K562 (cell line): ENCODE data around the gene CLCN1. TPM values are rescaled to one million over a fixed set of nuclear protein-coding genes. Genes with fewer than 3 reads are reported as not detected.

ENCODE experiments used
- ATF7 ChIP-seq: fragments of 450-650 bp; IDR thresholded peaks from 2 replicates; pipeline ENCODE4 v1.7.1; 2014; ENCODE audit warnings: mild to moderate bottlenecking, moderate library complexity
- FOXM1 ChIP-seq, 2 experiments: fragments of 450-650 bp in 1 of 2; sonication (generic) in 1 of 2; formaldehyde crosslinking in 1 of 2; IDR thresholded peaks; 2 replicates each; pipeline versions ENCODE4 v1.6.1 to v1.9.0; 2017 to 2022; ENCODE audit warnings: low read depth in 2 of 2, mild to moderate bottlenecking in 2 of 2, missing genetic modification reagents in 1 of 2, moderate library complexity in 1 of 2
- HMG20A ChIP-seq: fragments of 450-650 bp; formaldehyde crosslinking; conservative IDR thresholded peaks from 2 replicates; pipeline ENCODE4 v1.4.0; 2020; ENCODE audit warnings: mild to moderate bottlenecking, mixed read lengths
- KDM4B ChIP-seq, 2 experiments: fragments of 450-650 bp in 1 of 2; sonication (generic) in 1 of 2; IDR thresholded peaks; 2 replicates each; pipeline ENCODE4 v1.6.1; 2016 to 2017; ENCODE audit warnings: borderline replicate concordance in 2 of 2, antibody characterized with exemption in 1 of 2, low read depth in 1 of 2, mild to moderate bottlenecking in 1 of 2
- MAZ ChIP-seq, 2 experiments: fragments of 450-650 bp in 1 of 2; sonication (generic) in 1 of 2; formaldehyde crosslinking; IDR thresholded peaks in 1 of 2; conservative IDR thresholded peaks in 1 of 2; 2 replicates each; pipeline versions ENCODE4 v1.4.0 to v1.5.0; 2020; ENCODE audit warnings: mild to moderate bottlenecking in 1 of 2, missing genetic modification reagents in 1 of 2
- MEF2D ChIP-seq: conservative IDR thresholded peaks from 2 replicates; pipeline ENCODE4 v1.6.1; 2016; ENCODE audit warnings: low read depth, missing genetic modification characterization, missing compliant biosample characterization
- NR0B1 ChIP-seq: fragments of 450-650 bp; IDR thresholded peaks from one replicate; pipeline ENCODE4 v1.6.1; 2018; ENCODE audit warnings: mild to moderate bottlenecking, moderate library complexity; ENCODE audit not compliant: partially characterized antibody
- REST ChIP-seq, 2 experiments: fragments of 450-650 bp; formaldehyde crosslinking in 1 of 2; IDR thresholded peaks; 2 replicates each; pipeline versions ENCODE4 v1.4.0 to v1.6.1; 2014 to 2020; ENCODE audit warnings: mild to moderate bottlenecking in 2 of 2, borderline replicate concordance in 1 of 2, low read depth in 1 of 2
- TGIF2 ChIP-seq: sonication (generic); formaldehyde crosslinking; IDR thresholded peaks from 2 replicates; pipeline ENCODE4 v1.8.1; 2022; ENCODE audit warnings: mild to moderate bottlenecking, missing genetic modification reagents, moderate library complexity
- ZBTB17 ChIP-seq: fragments of 450-650 bp; formaldehyde crosslinking; IDR thresholded peaks from 2 replicates; pipeline ENCODE4 v1.4.0; 2020; ENCODE audit warnings: mild to moderate bottlenecking
- ZNF212 ChIP-seq: fragments of 450-650 bp; formaldehyde crosslinking; IDR thresholded peaks from 2 replicates; pipeline ENCODE4 v1.4.0; 2020; ENCODE audit warnings: mild to moderate bottlenecking
- ZSCAN29 ChIP-seq: fragments of 450-650 bp; IDR thresholded peaks from 2 replicates; pipeline ENCODE4 v1.6.1; 2017
- polyA plus RNA-seq, 8 experiments: library from polyadenylated mRNA; depleted of rRNA in 4 of 8; stranded (reverse) in 5 of 8; unstranded in 3 of 8; fragments of >200 nt; fragmentation: Nextera tagmentation in 2 of 8; fragmentation: Illumina TruSeq in 1 of 8; extraction: Ambion mirVana in 2 of 8; extraction: Trizol in 1 of 8; gene quantifications; 2 replicates each; pipeline versions ENCODE4 v1.2.1 to v1.2.3, GENCODE V29; 2011 to 2014; ENCODE audit warnings: inconsistent platforms in 1 of 8, missing spikeins in 1 of 8
- total RNA-seq, 7 experiments: library from RNA; depleted of rRNA in 6 of 7; stranded (reverse); fragments of >200 nt in 6 of 7; fragmentation: Illumina TruSeq in 2 of 7; extraction: Trizol in 2 of 7; gene quantifications; 2 replicates each; pipeline versions ENCODE4 v1.2.1 to v1.2.3, GENCODE V29; 2011 to 2021; ENCODE audit warnings: low replicate concordance in 1 of 7
- TF ChIP-seq, protein P1 (sequence below): fragments of 450-650 bp; IDR thresholded peaks from 2 replicates; pipeline ENCODE4 v1.7.1; 2018; ENCODE audit warnings: mild to moderate bottlenecking, low read depth; ENCODE audit not compliant: partially characterized antibody
- TF ChIP-seq, protein P2 (sequence below): sonication (generic); formaldehyde crosslinking; IDR thresholded peaks from 2 replicates; pipeline ENCODE4 v1.8.0; 2022; ENCODE audit warnings: mild to moderate bottlenecking, missing genetic modification reagents

Gene CLCN1
- total and polyA plus RNA-seq, 9 of the 15 experiments (the other 6 are each of a cell fraction or from before 2014, with no cell fraction given): 0.01 to 0.11 (median 0.04) TPM; not detected in 4

DNA sequence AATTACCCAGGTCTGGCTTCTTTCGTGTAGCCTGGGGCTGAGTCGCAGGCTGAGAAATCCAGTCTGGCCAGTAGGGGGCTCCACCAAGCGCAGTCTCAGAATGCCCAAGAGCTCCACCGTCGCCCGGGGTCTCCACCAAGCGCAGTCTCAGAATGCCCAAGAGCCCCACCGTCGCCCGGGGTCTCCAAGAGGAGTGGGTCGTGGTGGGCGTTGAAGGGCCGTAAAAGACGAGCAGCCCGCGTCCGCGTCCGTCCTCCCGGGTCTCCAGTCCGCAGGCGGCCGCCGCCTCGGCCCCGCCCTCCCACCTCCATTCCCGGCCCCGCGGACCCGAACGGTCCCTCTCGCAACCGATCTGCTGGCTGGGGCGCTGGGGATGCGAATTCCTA is 64.3 kb downstream of the CLCN1 start (continued):
- TF ChIP-seq ATF7 (0 out of 2 replicates have a peak, but pooled peaks have one; percentile 39), MAZ (CRISPR knock-in tag; conservative IDR thresholded peaks at IDR 0.05 in 1 of 2, IDR thresholded peaks at IDR 0.05 in 1 of 2) (peak in 1 of 2 experiments; percentile 11; a peak in 1 of 4 replicates), NR0B1 (no peak), ZBTB17 (peak; percentile 71; the same call in 1 of the 2 replicates), ZNF212 (no peak), TGIF2 (CRISPR knock-in tag) (no peak), KDM4B (IDR thresholded peaks at IDR 0.05; ENCODE audit: borderline replicate concordance in 2 of 2, low read depth in 1 of 2) (peak in 1 of 2 experiments; percentile 70; a peak in 1 of 4 replicates), MEF2D (tag) (no peak), ZSCAN29 (0 out of 2 replicates have a peak, but pooled peaks have one; percentile 7), HMG20A (CRISPR knock-in tag) (no peak), REST (IDR thresholded peaks at IDR 0.05; ENCODE audit: borderline replicate concordance) (peak; percentile 16; the same call in 1 of the 2 replicates), REST (CRISPR knock-in tag; IDR thresholded peaks at IDR 0.05; ENCODE audit: low read depth) (no peak), FOXM1 (IDR thresholded peaks at IDR 0.05; ENCODE audit: low read depth) (no peak), FOXM1 (CRISPR knock-in tag; IDR thresholded peaks at IDR 0.05; ENCODE audit: low read depth) (peak; percentile 59; the same call in 1 of the 2 replicates)
- TF ChIP-seq, protein P1, sequence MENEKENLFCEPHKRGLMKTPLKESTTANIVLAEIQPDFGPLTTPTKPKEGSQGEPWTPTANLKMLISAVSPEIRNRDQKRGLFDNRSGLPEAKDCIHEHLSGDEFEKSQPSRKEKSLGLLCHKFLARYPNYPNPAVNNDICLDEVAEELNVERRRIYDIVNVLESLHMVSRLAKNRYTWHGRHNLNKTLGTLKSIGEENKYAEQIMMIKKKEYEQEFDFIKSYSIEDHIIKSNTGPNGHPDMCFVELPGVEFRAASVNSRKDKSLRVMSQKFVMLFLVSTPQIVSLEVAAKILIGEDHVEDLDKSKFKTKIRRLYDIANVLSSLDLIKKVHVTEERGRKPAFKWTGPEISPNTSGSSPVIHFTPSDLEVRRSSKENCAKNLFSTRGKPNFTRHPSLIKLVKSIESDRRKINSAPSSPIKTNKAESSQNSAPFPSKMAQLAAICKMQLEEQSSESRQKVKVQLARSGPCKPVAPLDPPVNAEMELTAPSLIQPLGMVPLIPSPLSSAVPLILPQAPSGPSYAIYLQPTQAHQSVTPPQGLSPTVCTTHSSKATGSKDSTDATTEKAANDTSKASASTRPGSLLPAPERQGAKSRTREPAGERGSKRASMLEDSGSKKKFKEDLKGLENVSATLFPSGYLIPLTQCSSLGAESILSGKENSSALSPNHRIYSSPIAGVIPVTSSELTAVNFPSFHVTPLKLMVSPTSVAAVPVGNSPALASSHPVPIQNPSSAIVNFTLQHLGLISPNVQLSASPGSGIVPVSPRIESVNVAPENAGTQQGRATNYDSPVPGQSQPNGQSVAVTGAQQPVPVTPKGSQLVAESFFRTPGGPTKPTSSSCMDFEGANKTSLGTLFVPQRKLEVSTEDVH: peak; percentile 23
- TF ChIP-seq, protein P2, sequence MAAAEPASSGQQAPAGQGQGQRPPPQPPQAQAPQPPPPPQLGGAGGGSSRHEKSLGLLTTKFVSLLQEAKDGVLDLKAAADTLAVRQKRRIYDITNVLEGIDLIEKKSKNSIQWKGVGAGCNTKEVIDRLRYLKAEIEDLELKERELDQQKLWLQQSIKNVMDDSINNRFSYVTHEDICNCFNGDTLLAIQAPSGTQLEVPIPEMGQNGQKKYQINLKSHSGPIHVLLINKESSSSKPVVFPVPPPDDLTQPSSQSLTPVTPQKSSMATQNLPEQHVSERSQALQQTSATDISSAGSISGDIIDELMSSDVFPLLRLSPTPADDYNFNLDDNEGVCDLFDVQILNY (CRISPR knock-in tag): no peak
